WTC11 (cell line): ENCODE measurements around the gene NRN1L. TPM values are rescaled to one million over a fixed set of nuclear protein-coding genes. Genes with fewer than 3 reads are reported as not detected.

Source experiments
- ATAC-seq: fragments of 200-7000 bp; cut with Tn5 transposase; 2 replicates; pipeline ENCODE4 v1.10.0; 2021; ENCODE audit warnings: mild to moderate bottlenecking, moderate library complexity
- CTCF ChIA-PET: fragments of 300-600 bp; sonication (Branson Sonifier 250); formaldehyde crosslinking; loops from one replicate; lab custom pipeline; 2021; ENCODE audit warnings: antibody characterized with exemption; lab: Charles Lee
- POLR2A ChIA-PET: fragments of 350-600 bp; sonication (Branson Sonifier 250); formaldehyde crosslinking; loops from one replicate; lab custom pipeline; 2021; ENCODE audit warnings: antibody characterized with exemption; lab: Charles Lee
- DNase-seq: peaks from one replicate; pipeline ENCODE4 v3.0.0; 2021; ENCODE audit warnings: low spot score
- H3K27ac Mint-ChIP-seq: 2 replicates; pipeline ENCODE4 v1.8.0; 2021; ENCODE audit warnings: mixed read lengths
- H3K27me3 Mint-ChIP-seq: 2 replicates; pipeline ENCODE4 v1.8.0; 2021; ENCODE audit warnings: low read depth, mild to moderate bottlenecking, moderate library complexity, mixed read lengths
- H3K36me3 Mint-ChIP-seq: 2 replicates; pipeline ENCODE4 v1.8.0; 2021; ENCODE audit warnings: mixed read lengths
- H3K4me1 Mint-ChIP-seq: 2 replicates; pipeline ENCODE4 v1.8.0; 2022; ENCODE audit warnings: mixed read lengths
- H3K4me3 Mint-ChIP-seq: 2 replicates; pipeline ENCODE4 v1.8.0; 2021; ENCODE audit warnings: mild to moderate bottlenecking, moderate library complexity, mixed read lengths
- H3K9me3 Mint-ChIP-seq: 2 replicates; pipeline ENCODE4 v1.8.0; 2021; ENCODE audit warnings: mixed read lengths
- EMX1 ChIP-seq: fragments of 250-450 bp; sonication (Bioruptor Pico); IDR thresholded peaks from 2 replicates; pipeline ENCODE4 v1.8.0; 2021; ENCODE audit warnings: mild to moderate bottlenecking
- FOXP4 ChIP-seq: sonication (generic); formaldehyde crosslinking; IDR thresholded peaks from 2 replicates; pipeline ENCODE4 v1.8.0; 2022; ENCODE audit warnings: mild to moderate bottlenecking, missing genetic modification reagents
- GRHL2 ChIP-seq: fragments of 250-450 bp; sonication (Bioruptor Pico); IDR thresholded peaks from 2 replicates; pipeline ENCODE4 v1.8.0; 2022; ENCODE audit warnings: mild to moderate bottlenecking, moderate library complexity; ENCODE audit not compliant: insufficient replicate concordance, severe bottlenecking
- JAZF1 ChIP-seq: fragments of 250-450 bp; sonication (Bioruptor Pico); IDR thresholded peaks from 2 replicates; pipeline ENCODE4 v1.9.0; 2021; ENCODE audit warnings: moderate library complexity, mild to moderate bottlenecking, inconsistent platforms
- PRRX2 ChIP-seq: fragments of 250-450 bp; sonication (Bioruptor Pico); IDR thresholded peaks from 2 replicates; pipeline ENCODE4 v1.8.0; 2021; ENCODE audit warnings: mild to moderate bottlenecking
- RELA ChIP-seq: sonication (generic); formaldehyde crosslinking; IDR thresholded peaks from 2 replicates; pipeline ENCODE4 v1.8.1; 2022; ENCODE audit warnings: missing genetic modification reagents, mild to moderate bottlenecking, borderline replicate concordance
- RORB ChIP-seq: fragments of 250-450 bp; sonication (Bioruptor Pico); IDR thresholded peaks from 2 replicates; pipeline ENCODE4 v1.9.0; 2021; ENCODE audit warnings: mild to moderate bottlenecking
- STAT6 ChIP-seq: sonication (generic); formaldehyde crosslinking; conservative IDR thresholded peaks from 2 replicates; pipeline ENCODE4 v1.8.1; 2023; ENCODE audit warnings: mild to moderate bottlenecking, low read depth, missing genetic modification reagents, moderate library complexity
- TCF7 ChIP-seq: sonication (generic); formaldehyde crosslinking; IDR thresholded peaks from 2 replicates; pipeline ENCODE4 v1.8.0; 2022; ENCODE audit warnings: mild to moderate bottlenecking, low read depth, missing genetic modification reagents, moderate library complexity
- ZBTB21 ChIP-seq: sonication (generic); formaldehyde crosslinking; IDR thresholded peaks from 2 replicates; pipeline ENCODE4 v1.8.1; 2023; ENCODE audit warnings: mild to moderate bottlenecking, missing genetic modification reagents, borderline replicate concordance
- ZNF138 ChIP-seq: sonication (generic); formaldehyde crosslinking; conservative IDR thresholded peaks from 2 replicates; pipeline ENCODE4 v1.8.1; 2022; ENCODE audit warnings: mild to moderate bottlenecking, moderate library complexity, missing genetic modification reagents
- ZNF219 ChIP-seq: sonication (generic); formaldehyde crosslinking; IDR thresholded peaks from 2 replicates; pipeline ENCODE4 v1.8.0; 2023; ENCODE audit warnings: missing genetic modification reagents, mild to moderate bottlenecking, borderline replicate concordance
- ZNF416 ChIP-seq: fragments of 250-450 bp; sonication (Bioruptor Pico); IDR thresholded peaks from 2 replicates; pipeline ENCODE4 v1.9.0; 2021; ENCODE audit warnings: mild to moderate bottlenecking, inconsistent platforms
- ZNF425 ChIP-seq: fragments of 250-450 bp; sonication (Bioruptor Pico); conservative IDR thresholded peaks from 2 replicates; pipeline ENCODE4 v1.9.0; 2021; ENCODE audit warnings: mild to moderate bottlenecking
- ZNF532 ChIP-seq: fragments of 250-450 bp; sonication (Bioruptor Pico); IDR thresholded peaks from 2 replicates; pipeline ENCODE4 v1.9.0; 2021; ENCODE audit warnings: mild to moderate bottlenecking, borderline replicate concordance
- ZNF671 ChIP-seq: fragments of 250-450 bp; sonication (Bioruptor Pico); IDR thresholded peaks from 2 replicates; pipeline ENCODE4 v1.8.0; 2021; ENCODE audit warnings: mild to moderate bottlenecking
- total RNA-seq: library from RNA; stranded (reverse); gene quantifications from 3 replicates; pipeline ENCODE4 v1.2.3, GENCODE V29; 2021

The NRN1L gene
- total RNA-seq, 1 experiment from 2014 or later: 12.4 TPM

GRCh38 chr16:67922740-67923139 lies 38.1 kb downstream of the NRN1L start (continued):
- TF ChIP-seq ZNF532 (CRISPR knock-in tag) (no peak), EMX1 (no peak), ZNF138 (CRISPR knock-in tag) (no peak), PRRX2 (CRISPR knock-in tag) (no peak), RELA (CRISPR knock-in tag) (no peak), ZNF425 (no peak), STAT6 (CRISPR knock-in tag) (no peak), FOXP4 (no peak), GRHL2 (CRISPR knock-in tag) (no peak), TCF7 (CRISPR knock-in tag) (no peak), ZNF219 (CRISPR knock-in tag) (no peak), ZNF416 (CRISPR knock-in tag) (no peak)

GRCh38 chr16:67923414-67924116 lies 38.9 kb downstream of the NRN1L start:
- Mint-ChIP-seq H3K4me3 (no peak overlapping the region), H3K36me3 (no peaks in the 10 kb centered on the region), H3K9me3 (no peaks in the 10 kb centered on the region), H3K4me1 (peaks cover 21% of the 10 kb centered on the region), H3K27ac (no peak overlapping the region), H3K27me3 (no peaks in the 10 kb centered on the region; the same call in 1 of the 2 replicates)
- DNase-seq (no peak), ATAC-seq (no peak)
- POLR2A ChIA-PET: no interaction called here
- CTCF ChIA-PET: interaction anchor here (0.6 to 1.8 kb wide), 5 partner anchors 12 to 290 kb away, joined by 3 to 12 read pairs (median 4); no protein-coding TSS in a partner anchor
- TF ChIP-seq JAZF1 (CRISPR knock-in tag) (no peak), ZNF671 (no peak), ZBTB21 (no peak), RORB (CRISPR knock-in tag) (no peak)
